GM18517 (cell line): ENCODE data around the gene AUTS2.

Experiments
- ATAC-seq: cut with Tn5 transposase; IDR thresholded peaks from one replicate; pipeline ENCODE4 v1.9.1; 2021; ENCODE audit warnings: mild to moderate bottlenecking, moderate library complexity; ENCODE audit not compliant: unreplicated experiment

The AUTS2 gene

DNA sequence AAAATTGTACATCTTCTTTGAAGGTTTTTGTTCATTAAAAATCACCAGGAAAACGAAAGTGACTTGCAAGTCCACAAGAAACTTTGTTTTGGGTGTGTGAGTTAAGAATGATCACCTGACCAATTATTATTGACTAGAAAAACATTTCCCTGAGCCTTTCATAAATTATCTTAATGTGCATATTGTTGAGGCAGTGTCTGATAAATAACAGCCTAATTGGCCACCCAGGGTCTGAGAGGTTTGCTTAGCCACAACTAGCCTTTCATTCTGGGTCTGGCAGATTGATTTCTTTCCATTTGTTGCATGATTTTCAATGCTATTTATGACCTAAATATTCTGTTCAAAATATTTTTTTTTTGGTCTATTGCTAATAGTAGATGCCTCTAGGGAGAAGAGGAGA, 152.8 kb downstream of the AUTS2 start:
- ATAC-seq = no peak

DNA sequence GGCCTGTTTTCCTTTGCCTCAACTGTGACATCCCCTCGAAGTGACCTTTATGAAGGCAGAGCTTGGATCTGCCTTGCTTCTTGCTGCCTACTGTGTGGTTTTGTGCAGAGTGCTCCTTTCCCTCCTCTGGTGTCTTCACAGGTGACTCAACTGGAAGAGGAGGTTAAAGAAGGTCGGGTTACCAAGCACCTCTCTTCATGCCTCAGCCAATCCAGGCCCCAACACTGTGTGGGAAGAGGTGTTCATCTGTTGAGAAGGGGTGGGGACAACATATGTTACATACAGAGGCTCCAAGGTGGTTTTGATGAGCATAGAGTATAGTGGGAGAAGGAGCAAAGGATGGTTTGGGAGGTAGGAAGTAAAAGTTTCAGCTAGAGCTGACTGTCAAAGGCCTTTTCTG, 155.7 kb downstream of the AUTS2 start:
- ATAC-seq = no peak

DNA sequence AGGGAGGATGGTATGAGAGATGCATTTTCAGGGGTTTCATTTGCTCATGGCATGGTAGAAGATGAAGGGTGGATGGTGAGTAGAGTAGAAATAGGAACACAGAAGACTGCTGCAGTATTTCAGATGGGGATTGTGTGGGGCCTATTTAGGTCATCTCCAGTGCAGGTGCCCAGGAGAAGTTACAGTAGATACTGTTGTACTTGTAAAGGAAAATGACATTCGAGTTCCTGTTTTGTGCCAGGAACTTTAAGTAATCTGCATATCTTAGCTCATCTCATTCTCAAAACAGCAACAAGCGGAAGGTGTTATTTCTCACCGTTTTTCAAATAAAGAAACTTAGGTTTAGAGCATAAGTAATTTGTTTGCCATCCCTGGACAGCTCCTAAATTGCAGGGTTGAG, 156.2 kb downstream of the AUTS2 start:
- no peak for ATAC-seq

DNA sequence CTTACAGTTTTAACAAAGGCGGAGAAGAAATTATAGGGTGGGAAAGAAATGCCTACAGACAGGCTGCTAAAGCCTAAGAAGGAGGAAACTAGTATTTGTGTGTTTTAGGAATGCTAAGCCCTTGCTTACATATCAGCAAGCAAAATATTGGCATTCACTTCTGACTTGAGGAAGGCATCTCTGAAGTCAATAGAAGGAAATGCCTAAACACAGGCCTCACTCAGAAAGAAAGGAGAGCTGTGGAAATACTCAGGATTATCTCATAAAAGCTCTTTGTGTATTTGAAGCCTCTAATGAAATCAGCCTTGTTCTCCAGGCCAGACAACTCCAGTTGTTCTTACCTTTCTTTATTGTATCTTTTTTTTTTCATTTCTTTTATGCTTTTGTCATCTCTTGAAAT, 158.0 kb downstream of the AUTS2 start:
- ATAC-seq = no peak

DNA sequence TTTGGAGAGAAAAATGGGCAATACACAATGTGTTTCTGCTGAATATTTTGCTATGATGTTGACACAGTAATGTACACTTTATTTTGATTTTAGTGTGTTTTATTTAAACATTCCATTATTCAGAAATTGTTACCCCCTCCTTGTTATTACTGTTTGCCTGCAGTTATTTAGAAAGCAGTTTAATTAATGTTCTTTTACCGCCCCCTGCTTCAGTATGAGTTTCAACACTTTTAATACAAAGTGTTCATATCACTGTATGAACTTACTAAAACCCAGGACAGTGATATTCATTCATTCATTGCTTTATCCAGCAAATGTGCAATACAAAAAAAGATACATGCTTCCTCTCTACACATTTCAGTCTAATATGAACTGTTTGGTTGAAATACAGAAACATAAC, 159.3 kb downstream of the AUTS2 start:
- ATAC-seq = no peak

DNA sequence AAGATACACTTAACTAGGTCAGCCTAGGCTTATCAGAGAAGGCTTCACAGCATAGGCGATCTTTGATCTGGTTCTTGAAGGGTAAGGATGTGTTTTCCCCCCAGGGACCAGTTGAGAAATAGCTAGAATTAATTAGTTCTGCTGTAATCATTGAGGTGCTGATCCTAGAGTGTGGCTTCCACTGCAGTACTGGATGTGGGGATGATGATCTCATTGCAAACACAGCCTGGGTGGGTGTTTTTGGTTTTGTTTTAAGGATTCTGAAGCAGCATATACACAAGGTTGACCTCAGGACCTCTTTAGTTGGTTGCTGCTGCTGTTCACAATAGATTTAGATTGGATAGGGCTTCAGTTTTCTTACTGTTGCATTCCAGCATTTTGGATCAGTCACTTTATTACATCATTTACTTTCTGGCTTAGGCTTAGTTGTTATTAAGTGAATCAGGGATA, 159.7 kb downstream of the AUTS2 start:
- ATAC-seq = no peak

DNA sequence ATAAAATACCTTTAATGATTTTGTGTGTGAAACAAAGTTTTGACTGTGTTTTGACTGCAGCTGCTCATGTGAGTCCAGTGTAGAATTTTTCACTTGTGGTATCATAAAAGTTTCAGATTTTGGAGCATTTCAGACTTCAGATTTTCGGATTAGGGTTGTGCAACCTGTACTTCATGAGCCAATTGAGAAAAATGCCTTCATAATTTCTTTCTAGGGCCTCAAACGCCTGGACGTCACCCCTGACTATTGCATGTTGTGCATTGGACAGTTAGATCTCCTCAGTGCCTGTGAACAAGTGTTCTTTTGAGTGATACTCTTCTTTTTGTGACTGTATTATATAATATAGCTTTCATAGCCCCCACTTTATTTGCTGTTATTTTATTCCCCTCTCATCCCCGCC, 161.1 kb downstream of the AUTS2 start:
- no peak for ATAC-seq

DNA sequence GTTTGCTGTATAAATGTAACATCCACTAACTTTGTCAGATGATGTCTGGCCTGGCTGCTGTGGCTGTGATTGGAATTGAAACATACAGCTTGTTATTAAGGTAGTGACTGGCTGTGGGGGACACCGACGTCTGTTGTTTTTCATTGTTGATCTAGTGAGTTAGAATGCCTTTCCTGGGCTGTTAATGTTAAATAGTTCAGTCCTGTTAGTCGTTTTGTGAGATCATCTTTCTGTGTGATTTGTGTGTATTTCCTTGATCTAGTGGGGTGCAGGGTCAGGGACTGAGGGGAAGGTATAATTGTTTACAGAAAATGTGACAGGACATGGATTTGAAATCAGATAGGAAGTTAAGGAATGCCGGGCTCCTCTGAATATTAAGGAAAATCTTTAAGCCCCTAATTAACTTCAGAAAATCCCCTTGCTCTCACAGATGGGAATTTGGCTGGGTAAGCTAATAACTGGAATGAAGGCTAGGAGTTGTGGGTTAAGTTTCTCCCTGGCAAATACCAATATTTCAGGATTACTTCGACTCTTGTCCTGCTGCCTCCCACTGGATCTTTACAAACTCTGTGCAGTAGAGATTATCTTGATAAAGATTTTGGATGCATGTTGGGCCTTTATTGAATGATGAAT, 163.1 kb downstream of the AUTS2 start:
- ATAC-seq = no peak

DNA sequence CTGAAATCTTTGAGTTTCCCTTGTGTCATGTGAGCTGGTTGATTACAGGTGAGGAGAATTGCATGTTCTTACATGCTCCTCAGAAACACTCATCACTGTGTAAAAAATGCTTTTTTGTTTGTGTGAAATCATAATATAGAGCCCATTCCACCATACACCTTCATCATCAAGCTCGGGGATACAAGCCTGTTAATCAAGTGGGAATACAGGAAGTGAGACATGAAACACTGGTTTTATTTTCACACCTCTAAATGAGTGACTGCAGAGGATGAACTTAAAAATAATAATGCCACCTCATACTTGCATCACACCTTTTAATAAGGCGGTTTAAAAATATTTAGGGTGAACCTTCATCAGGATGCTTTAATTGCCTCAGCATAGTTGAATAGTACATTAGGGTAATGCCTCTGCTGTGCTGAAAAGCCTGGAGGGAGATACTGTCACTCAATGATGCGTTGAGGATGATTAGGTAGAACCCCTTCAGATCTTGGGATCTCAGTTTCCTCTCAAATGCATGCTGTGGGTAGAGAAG, 164.6 kb downstream of the AUTS2 start:
- peak; percentile 77 for ATAC-seq

DNA sequence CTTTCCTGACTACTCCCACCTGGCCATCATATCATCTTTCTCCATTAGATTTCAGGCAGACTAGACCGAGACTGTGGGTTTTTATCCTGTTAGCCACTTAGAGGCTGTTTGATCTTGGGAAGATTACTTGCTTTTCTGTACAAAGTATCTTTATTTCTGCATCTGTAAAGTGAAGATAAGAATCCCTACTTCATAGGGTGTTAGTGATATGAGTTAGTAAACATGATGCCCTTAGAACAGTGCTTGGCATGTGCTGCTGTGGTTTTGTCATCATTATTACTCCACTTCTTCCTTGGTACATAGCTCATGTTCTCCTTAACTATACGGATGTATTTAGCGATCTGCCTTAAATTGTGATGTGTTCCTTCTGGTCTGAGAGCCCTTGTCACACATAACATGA, 165.2 kb downstream of the AUTS2 start:
- ATAC-seq = no peak

DNA sequence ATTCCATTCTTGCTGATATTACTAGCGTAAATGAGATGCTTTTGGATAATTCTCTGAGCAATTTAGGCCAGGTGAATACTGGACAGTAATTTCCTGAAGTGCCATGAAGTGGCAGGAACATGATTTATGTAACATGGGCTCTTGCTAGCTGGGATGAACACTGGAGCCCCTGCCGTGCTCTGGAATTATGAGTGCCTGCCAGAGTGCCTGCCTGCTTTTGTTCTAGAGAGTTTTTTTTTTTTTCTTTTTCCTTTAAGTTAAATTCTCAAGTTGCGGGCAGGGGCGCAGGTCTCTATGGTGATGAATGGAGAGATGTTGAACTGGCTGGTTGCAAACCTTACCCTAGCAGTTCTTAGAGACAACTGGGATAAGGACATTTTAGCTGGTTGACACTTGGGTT, 165.9 kb downstream of the AUTS2 start:
- ATAC-seq = no peak

DNA sequence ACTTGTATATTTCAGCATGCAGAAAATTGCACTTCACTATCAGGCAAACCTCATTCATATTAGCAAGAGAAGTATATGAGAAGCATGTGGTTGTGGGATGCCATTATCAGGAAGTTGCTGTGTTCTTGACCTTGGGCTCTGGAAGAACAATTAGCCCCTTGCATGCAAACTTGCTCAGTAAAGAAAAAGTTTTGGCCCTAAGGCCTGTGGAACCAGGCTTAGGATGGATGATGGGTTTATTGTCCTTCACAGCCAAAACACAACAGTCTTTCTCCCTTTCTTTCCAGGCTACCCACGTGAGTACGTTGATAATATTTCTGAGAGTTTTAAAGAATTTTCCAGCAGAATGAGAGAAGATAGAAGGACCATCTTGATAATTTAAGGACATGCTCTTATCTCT, 166.4 kb downstream of the AUTS2 start:
- no peak for ATAC-seq

DNA sequence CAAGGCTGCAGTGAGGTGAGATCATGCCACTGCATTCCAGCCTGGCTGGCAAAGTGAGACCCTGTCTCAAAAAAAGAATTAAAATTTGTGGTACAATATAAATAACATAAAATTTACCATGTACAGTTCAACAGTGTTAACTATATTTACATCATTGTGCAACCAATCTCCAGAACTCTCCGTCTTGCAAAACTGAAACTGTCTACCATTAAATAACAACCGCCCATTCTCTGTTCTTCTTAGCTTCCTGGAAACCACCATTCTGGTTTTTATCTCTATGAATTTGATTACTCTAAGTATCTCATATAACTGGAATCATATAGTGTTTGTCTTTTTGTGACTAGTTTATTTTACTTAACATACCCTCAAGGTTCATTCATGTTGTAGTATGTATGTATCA, 167.6 kb downstream of the AUTS2 start:
- ATAC-seq = no peak

DNA sequence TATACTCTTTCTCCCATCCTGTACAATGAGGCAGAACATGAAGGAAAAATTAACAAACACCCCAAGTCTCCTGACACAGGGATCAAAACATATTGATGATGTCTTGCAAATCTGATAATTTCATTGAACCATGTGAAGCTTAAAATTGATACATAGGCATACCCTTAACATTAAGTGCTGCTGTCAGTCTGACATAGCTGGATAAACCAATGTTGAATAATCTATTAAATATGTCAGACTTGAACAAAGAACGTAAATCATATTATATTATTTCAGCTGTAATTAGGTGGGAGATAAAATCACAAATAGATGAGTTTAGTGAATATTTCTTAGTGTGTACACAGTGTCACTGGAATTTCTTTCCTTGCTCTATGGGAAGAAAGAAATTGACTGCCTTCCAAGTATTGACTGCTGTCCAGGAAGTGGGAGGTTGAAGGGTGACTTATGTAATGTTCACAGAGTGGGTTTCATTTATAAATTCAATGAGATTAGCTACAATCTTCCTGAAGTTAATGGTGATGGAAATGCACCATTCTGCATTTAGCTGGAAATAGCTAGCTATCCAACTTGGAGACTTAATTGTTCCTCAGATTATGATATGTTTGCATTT, 170.8 kb downstream of the AUTS2 start:
- ATAC-seq = no peak

DNA sequence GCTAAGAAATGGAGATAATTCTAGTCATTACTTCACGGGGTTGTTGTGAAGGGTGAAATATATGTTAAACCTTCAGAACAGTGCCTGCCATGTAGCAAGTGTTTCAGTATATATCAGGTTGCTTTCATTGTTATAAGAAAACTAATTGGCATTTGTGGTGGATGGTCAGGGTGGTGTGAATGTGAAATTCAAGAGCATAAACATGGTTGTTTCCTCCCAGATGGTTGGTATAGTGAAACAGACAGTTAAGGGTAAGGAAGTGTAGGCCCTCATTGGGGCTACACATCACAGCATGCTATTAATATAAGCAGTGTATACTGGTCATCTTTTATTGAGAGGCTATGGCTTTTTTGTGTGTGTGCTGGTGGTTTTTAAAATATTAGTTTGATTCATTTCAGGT, 171.6 kb downstream of the AUTS2 start:
- ATAC-seq = no peak

DNA sequence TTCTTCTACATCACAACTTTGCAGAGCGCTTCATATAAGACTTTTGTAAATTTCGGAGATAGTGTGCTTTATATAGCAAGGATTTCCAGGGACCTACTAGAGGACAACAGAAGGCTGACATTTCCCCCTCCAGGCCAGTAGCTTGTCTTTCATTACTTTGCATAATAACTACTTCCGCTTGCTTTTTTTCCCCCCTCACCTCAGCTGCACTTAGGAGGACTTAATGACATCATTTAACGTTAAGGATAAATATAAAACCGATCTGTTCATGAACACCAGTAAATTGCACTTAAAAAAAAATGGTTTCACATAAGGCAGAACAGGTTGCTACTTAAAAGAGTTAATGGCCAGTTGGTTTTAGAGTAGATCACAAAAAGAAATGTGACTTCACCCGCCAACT, 172.3 kb downstream of the AUTS2 start:
- ATAC-seq = no peak

DNA sequence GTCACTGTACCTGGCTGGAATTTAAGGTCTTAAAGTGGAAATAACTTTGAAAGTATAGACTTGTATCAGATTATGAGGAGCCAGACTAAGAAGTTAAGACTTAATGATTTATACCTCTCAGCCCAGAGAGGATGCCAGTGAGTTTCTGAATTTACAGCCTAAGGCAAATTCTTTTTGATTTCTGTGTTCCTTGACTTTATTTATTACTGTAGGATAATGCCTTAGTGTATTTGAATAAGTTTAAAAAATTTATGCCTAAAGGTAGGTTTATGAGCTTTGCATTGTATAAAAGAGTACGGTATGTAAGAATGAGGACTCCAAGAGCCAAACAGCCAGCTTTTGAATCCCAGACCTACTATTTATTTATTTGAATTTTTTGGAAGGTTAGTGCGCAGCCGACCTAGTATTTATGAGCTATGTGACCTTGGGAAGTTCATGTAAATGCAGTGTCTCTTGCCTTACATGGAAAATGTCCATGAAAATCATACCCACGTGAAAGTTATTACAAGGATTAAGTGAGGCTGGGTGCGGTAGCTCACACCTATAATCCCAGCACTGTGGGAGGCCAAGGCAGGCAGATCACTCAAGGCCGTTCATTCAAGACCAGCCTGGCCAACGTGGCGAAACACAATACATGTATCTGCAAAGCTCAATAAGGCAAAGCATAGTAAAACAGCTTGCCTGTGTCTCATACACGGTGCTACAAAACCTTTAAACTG, 174.6 kb downstream of the AUTS2 start:
- ATAC-seq = no peak

DNA sequence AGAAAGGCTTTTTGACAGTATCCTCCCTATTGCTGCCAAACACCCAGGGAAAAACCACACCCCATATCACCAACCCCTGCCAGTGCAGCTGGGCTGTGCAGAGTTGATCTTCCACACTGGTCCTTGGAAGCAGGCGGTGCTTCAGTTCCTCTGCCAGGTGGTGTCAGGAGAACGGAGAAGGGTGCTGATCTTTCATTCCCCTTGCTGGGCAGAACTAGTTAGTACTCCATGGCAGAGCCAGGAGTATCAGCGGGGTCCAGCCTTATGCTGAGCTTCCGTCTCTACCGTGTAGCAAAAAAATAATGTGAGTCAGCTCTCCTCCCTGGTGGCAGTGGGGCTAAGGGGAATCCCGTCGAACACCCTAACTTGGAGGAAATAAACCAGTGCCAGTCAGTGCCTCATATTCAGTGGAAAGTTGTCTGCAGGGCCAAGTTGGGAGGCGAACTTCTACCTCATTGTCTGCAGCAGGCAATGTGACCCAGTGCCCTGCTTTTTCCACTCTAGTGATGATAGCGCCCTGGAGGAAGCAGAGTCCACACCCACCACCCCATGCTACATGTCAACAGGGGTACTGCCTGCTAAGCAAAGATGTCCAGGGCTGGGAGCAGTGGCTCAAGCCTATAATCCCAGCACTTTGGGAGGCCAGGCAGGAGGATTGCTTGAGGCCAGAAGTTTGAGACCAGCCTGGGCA, 175.4 kb downstream of the AUTS2 start:
- no peak for ATAC-seq

DNA sequence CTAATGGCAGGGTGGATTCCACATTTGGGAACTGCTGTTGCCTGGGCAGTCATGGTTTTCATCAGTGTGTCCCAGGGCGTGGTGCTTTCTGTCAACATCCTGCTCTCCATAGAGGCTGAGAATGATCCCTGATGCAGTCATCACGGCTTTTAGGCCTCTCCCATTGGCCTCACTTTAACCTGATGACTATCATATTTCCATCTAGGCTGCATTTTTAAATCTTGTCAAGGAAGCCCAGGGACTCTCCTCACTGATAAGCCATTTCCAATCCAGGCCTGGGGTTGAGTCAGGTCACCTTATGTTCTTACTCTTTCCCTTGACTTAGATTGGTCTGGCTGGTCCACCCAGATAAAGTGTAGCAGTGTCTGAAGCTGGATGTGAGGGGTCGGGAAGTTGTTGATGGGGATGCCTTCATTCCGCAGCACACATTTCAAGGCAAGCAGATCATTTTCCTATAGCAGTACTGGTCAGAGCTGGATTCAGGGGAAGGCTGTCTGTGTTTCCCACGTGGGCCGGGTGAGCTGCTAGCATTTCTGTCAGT, 177.0 kb downstream of the AUTS2 start:
- no peak for ATAC-seq

DNA sequence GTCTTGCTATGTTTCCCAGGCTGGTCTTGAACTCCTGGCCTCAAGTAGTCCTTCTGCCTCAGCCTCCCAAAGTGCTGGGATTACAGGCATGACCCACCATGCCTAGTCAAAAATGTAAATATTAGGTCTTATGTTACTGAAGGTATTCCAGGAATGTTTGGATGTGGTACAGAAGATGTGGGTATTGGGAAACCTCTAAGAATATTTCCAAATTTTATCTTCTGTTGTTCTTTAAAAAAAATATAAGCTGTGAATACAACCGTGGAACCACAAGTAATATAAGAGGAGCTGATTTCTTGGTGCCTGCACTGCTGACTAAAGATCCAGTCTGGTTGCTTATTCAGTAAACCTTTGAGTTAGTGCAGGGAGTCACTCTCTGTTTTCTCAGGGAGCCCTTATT, 178.3 kb downstream of the AUTS2 start:
- ATAC-seq = no peak

DNA sequence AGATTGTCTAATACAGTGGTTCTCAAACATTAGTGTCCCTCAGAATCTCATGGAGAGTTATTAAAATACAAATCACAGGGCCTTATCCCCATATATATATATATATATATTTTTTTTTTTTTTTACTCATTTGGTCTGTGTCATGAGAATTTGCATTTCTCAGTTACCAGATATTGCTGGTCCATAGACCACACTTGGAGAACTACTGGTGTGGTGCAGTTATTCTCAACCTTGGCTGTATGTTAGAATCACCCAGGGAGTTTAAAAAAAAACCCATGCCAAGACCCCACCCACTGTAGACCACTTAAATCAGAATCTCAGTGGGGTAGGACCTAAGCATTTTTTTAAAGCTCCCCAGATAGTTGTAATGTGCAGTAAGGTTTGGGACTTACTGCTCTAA, 179.9 kb downstream of the AUTS2 start:
- ATAC-seq = no peak
